B cell (primary cell): Measurements from ENCODE around the gene OR7A17. TPM values are rescaled to one million over a fixed set of nuclear protein-coding genes. Genes with fewer than 3 reads are reported as not detected.
A peak's percentile ranks its signal among the peaks of the same experiment; 100 is the strongest.

Experiments
- ATAC-seq: fragments of 200-7000 bp; cut with Tn5 transposase; one replicate; pipeline ENCODE4 v1.10.0; 2021; ENCODE audit warnings: low read depth, mild to moderate bottlenecking, moderate number of reproducible peaks, moderate library complexity
- CTCF ChIA-PET: fragments of 350-600 bp; sonication (Branson Sonifier 250); formaldehyde crosslinking; loops from one replicate; lab custom pipeline; 2021; ENCODE audit warnings: antibody characterized with exemption, inconsistent platforms; lab: Charles Lee
- POLR2A ChIA-PET: fragments of 350-600 bp; sonication (Branson Sonifier 250); formaldehyde crosslinking; loops from one replicate; lab custom pipeline; 2021; ENCODE audit warnings: antibody characterized with exemption; lab: Charles Lee
- DNase-seq: peaks from one replicate; pipeline ENCODE4 v3.0.0; 2013
- H2AFZ ChIP-seq: 2 replicates; pipeline ENCODE4 v1.6.1; 2012; ENCODE audit warnings: mild to moderate bottlenecking, low read depth, low read length; ENCODE audit not compliant: insufficient read depth, poor library complexity, severe bottlenecking
- H3K27ac ChIP-seq, 2 donors: 1 replicate in 1 of 2; 2 replicates in 1 of 2; pipeline ENCODE4 v1.5.1; 2012 to 2013; ENCODE audit warnings: low read length in 2 of 2, mild to moderate bottlenecking in 2 of 2, moderate library complexity in 1 of 2
- H3K27me3 ChIP-seq, 4 experiments: fragments of 200-600 bp in 1 of 4; sonication (generic) in 1 of 4; replicated peaks in 1 of 4; 1 replicate in 2 of 4; 2 replicates in 2 of 4; pipeline versions ENCODE4 v1.6.1 to v1.7.0; 2013 to 2016; ENCODE audit warnings: low read length in 3 of 4, mild to moderate bottlenecking in 2 of 4, mixed read lengths in 1 of 4, moderate library complexity in 1 of 4; ENCODE audit not compliant: insufficient read depth in 4 of 4, control insufficient read depth in 3 of 4; ENCODE audit errors: control extremely low read depth in 1 of 4
- H3K36me3 ChIP-seq, 2 experiments: replicated peaks in 1 of 2; 1 replicate in 1 of 2; 2 replicates in 1 of 2; pipeline versions ENCODE4 v1.6.1 to v1.7.1; 2013; ENCODE audit warnings: low read length in 1 of 2; ENCODE audit not compliant: insufficient read depth in 2 of 2, control insufficient read depth in 1 of 2; ENCODE audit errors: control extremely low read depth in 1 of 2, extremely low read depth in 1 of 2
- H3K4me1 ChIP-seq, 2 donors: fragments of 200-600 bp in 1 of 2; sonication (generic) in 1 of 2; 1 replicate in 1 of 2; 2 replicates in 1 of 2; pipeline versions ENCODE4 v1.5.1 to v1.6.1; 2013 to 2017; ENCODE audit warnings: low read length in 2 of 2; ENCODE audit not compliant: control insufficient read depth in 2 of 2, insufficient read depth in 2 of 2
- H3K4me2 ChIP-seq: replicated peaks from 2 replicates; pipeline ENCODE3; 2012; ENCODE audit warnings: mild to moderate bottlenecking, low read depth, low read length; ENCODE audit not compliant: poor library complexity, severe bottlenecking
- H3K4me3 ChIP-seq, 5 experiments: fragments of 200-600 bp in 1 of 5; sonication (generic) in 1 of 5; 1 replicate in 3 of 5; 2 replicates in 2 of 5; pipeline versions ENCODE4 v1.5.1 to v1.7.0; 2011 to 2016; ENCODE audit warnings: low read length in 4 of 5, mild to moderate bottlenecking in 4 of 5, low read depth in 2 of 5, control low read depth in 1 of 5, moderate library complexity in 1 of 5; ENCODE audit not compliant: insufficient read depth in 1 of 5; ENCODE audit errors: control extremely low read depth in 1 of 5, extremely low read depth in 1 of 5
- H3K79me2 ChIP-seq: fragments of 200-600 bp; sonication (generic); one replicate; pipeline ENCODE4 v1.6.0; 2016; ENCODE audit warnings: low read length; ENCODE audit not compliant: control insufficient read depth, insufficient read depth
- H3K9ac ChIP-seq: fragments of 200-600 bp; sonication (generic); 2 replicates; pipeline ENCODE4 v1.6.1; 2017; ENCODE audit warnings: mild to moderate bottlenecking, low read length, moderate library complexity
- H3K9me3 ChIP-seq, 3 donors: one replicate each; pipeline versions ENCODE4 v1.6.1 to v1.7.1; 2013; ENCODE audit warnings: low read length in 2 of 3; ENCODE audit not compliant: control insufficient read depth in 2 of 3, insufficient read depth in 1 of 3; ENCODE audit errors: control extremely low read depth in 1 of 3
- H4K20me1 ChIP-seq: 2 replicates; pipeline ENCODE4 v1.6.0; 2012; ENCODE audit warnings: mild to moderate bottlenecking, low read length; ENCODE audit not compliant: insufficient read depth, control insufficient read depth, poor library complexity, severe bottlenecking
- H3K27ac Mint-ChIP-seq: one replicate; pipeline ENCODE4 v1.8.0; 2021; ENCODE audit warnings: mixed read lengths
- H3K27me3 Mint-ChIP-seq: one replicate; pipeline ENCODE4 v1.8.0; 2021; ENCODE audit warnings: mixed read lengths
- H3K4me1 Mint-ChIP-seq: one replicate; pipeline ENCODE4 v1.8.0; 2021; ENCODE audit warnings: mixed read lengths
- H3K4me3 Mint-ChIP-seq: one replicate; pipeline ENCODE4 v1.8.0; 2021; ENCODE audit warnings: mixed read lengths
- H3K9me3 Mint-ChIP-seq: one replicate; pipeline ENCODE4 v1.8.0; 2022; ENCODE audit warnings: mixed read lengths; ENCODE audit not compliant: insufficient read depth
- EZH2 ChIP-seq: IDR thresholded peaks from 2 replicates; pipeline ENCODE4 v1.6.1; 2012; ENCODE audit warnings: borderline replicate concordance, low read depth, mild to moderate bottlenecking, moderate library complexity, low read length; ENCODE audit not compliant: insufficient read depth, poor library complexity, severe bottlenecking
- whole genome bisulfite sequencing: methylation state at CpG from one replicate; pipeline ENCODE4 v1.1.5; 2013; ENCODE audit warnings: missing lambda C conversion rate; ENCODE audit not compliant: insufficient coverage; 5-methylcytosine and 5-hydroxymethylcytosine counted together
- intact Hi-C: fragments of 100-400 bp; cut with micrococcal nuclease; formaldehyde crosslinking; loops from one replicate; pipeline ENCODE4 v1.10.0; 2022
- polyA plus RNA-seq: library from polyadenylated mRNA; depleted of rRNA; stranded (reverse); fragments of >200 nt; gene quantifications from 2 replicates; pipeline ENCODE4 v1.2.3, GENCODE V29; 2012
- total RNA-seq, 2 donors: library from RNA; stranded (reverse); fragments of 120-200 nt in 1 of 2; gene quantifications; 1 replicate in 1 of 2; 2 replicates in 1 of 2; pipeline versions ENCODE4 v1.2.3 to v1.2.4, GENCODE V29; 2013 to 2022
- TF ChIP-seq, protein P1 (sequence below): fragments of 200-600 bp; IDR thresholded peaks from one replicate; pipeline ENCODE4 v1.8.0; 2022; ENCODE audit warnings: antibody characterized with exemption, mild to moderate bottlenecking

OR7A17 gene
- total and polyA plus RNA-seq, 2 donors (not counting 1 experiment from before 2014, with no cell fraction given), result not detected

DNA sequence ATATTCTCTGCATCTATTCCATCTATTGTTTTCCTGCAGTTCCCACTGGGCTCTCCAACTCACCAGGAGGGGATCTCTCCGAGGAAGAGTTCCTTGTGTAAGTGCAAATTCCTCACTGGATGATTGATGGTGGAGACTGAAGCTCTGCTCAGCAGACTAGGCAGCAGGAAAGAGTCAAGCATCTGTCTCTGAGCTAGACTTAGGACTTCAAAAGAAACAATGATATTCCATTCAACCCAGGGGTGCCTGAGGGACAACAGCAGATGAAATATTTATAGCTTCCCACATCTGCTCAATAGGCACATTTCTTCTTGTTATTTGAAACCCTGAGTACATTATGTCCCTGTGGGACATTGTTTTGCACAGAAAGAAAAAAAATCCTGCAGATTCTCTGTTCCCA lies 50.9 kb downstream of the OR7A17 start, which contains the start of the genes OR7A5 and OR7C1:
Gene OR7A5, minus strand, starts transcription at position 175 of the 400 bp plus-strand sequence. CDS start 6,944 bp downstream, outside the sequence.
Gene OR7C1, minus strand, starts transcription at position 175 of the 400 bp plus-strand sequence. CDS start 35,049 bp downstream, outside the sequence.
- ChIA-PET CTCF (no interaction called here), POLR2A (no interaction called here)
- DNase-seq (no peak), ATAC-seq (no peak)
- Histone ChIP-seq H3K79me2 (no peaks in the 10 kb centered on the region), H3K27me3 (no peaks in the 10 kb centered on the region), H3K9me3 (no peaks in the 10 kb centered on the region), H4K20me1 (no peaks in the 10 kb centered on the region), H3K9ac (no peak within 1 kb of the TSS), H3K4me2 (no peak within 1 kb of the TSS), H3K4me1 (no peaks in the 10 kb centered on the region), H3K4me3 (no peak within 1 kb of the TSS), H2AFZ (no peak within 1 kb of the TSS), H3K27ac (no peak within 1 kb of the TSS), H3K36me3 (no peaks in the 10 kb centered on the region)
- WGBS, result no CpG with 5 or more reads among the region's 1 CpG
- intact Hi-C loops, result no loop called here
- no peak within 1 kb of the TSS for H3K4me3 Mint-ChIP-seq
- no peaks in the 10 kb centered on the region for H3K27me3 Mint-ChIP-seq
- no peak within 1 kb of the TSS for H3K27ac Mint-ChIP-seq
- peaks cover 8% of the 10 kb centered on the region for H3K4me1 Mint-ChIP-seq
- H3K9me3 Mint-ChIP-seq, result no peaks in the 10 kb centered on the region
- TF ChIP-seq EZH2, result no peak
- TF ChIP-seq, protein P1, sequence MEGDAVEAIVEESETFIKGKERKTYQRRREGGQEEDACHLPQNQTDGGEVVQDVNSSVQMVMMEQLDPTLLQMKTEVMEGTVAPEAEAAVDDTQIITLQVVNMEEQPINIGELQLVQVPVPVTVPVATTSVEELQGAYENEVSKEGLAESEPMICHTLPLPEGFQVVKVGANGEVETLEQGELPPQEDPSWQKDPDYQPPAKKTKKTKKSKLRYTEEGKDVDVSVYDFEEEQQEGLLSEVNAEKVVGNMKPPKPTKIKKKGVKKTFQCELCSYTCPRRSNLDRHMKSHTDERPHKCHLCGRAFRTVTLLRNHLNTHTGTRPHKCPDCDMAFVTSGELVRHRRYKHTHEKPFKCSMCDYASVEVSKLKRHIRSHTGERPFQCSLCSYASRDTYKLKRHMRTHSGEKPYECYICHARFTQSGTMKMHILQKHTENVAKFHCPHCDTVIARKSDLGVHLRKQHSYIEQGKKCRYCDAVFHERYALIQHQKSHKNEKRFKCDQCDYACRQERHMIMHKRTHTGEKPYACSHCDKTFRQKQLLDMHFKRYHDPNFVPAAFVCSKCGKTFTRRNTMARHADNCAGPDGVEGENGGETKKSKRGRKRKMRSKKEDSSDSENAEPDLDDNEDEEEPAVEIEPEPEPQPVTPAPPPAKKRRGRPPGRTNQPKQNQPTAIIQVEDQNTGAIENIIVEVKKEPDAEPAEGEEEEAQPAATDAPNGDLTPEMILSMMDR, result no peak

DNA sequence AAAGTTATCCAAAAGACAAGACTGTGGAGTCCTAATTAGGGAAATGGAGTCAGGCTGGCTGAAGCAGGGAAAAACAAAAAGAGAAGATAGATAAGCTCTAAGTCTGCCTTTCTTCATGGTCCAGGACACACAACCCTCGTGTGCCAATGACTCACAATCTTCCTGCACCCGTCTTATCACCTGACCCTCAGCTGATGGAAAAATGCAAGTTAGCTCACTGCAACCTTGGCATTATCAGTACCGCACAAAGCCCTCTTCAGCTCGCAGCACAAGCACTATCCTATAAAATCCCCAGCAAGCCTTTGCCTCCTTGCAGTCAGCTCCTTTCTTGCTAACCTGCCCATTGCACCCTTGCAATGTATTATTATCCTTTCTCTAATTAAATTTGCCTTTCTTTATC lies 55.2 kb downstream of the OR7A17 start:
- POLR2A ChIA-PET, result no interaction called here
- Mint-ChIP-seq H3K27me3 (peaks cover 21% of the 10 kb centered on the region), H3K9me3 (no peaks in the 10 kb centered on the region), H3K27ac (peak overlapping the region; percentile 61), H3K4me1 (peaks cover 8% of the 10 kb centered on the region), H3K4me3 (no peak overlapping the region)
- Histone ChIP-seq H3K79me2 (no peaks in the 10 kb centered on the region), H3K27ac (no peak overlapping the region), H4K20me1 (no peaks in the 10 kb centered on the region), H2AFZ (no peak overlapping the region), H3K9ac (no peak overlapping the region), H3K4me1 (no peaks in the 10 kb centered on the region), H3K4me3 (no peak overlapping the region), H3K4me2 (no peak overlapping the region), H3K9me3 (no peaks in the 10 kb centered on the region), H3K36me3 (no peaks in the 10 kb centered on the region), H3K27me3 (peaks cover 0 to 3% (median under 1%) of the 10 kb centered on the region in 4 experiments)
- ATAC-seq, result peak; percentile 24
- peak; percentile 25 for DNase-seq
- intact Hi-C loops, result no loop called here
- CTCF ChIA-PET, result interaction anchor here (0.6 to 0.7 kb wide), 2 partner anchors 21 to 44 kb away, joined by 3 read pairs; no protein-coding TSS in a partner anchor
- WGBS, result 39% methylated on average over 4 of the region's 4 CpGs
- TF ChIP-seq EZH2, result no peak
- TF ChIP-seq, protein P1, result no peak
